B cell (primary cell): ENCODE data around the gene MIF. TPM values are rescaled to one million over a fixed set of nuclear protein-coding genes. Genes with fewer than 3 reads are reported as not detected.

ENCODE experiments used
- ATAC-seq: fragments of 200-7000 bp; cut with Tn5 transposase; one replicate; pipeline ENCODE4 v1.10.0; 2021; ENCODE audit warnings: low read depth, mild to moderate bottlenecking, moderate number of reproducible peaks, moderate library complexity
- CTCF ChIA-PET: fragments of 350-600 bp; sonication (Branson Sonifier 250); formaldehyde crosslinking; loops from one replicate; lab custom pipeline; 2021; ENCODE audit warnings: antibody characterized with exemption, inconsistent platforms; lab: Charles Lee
- POLR2A ChIA-PET: fragments of 350-600 bp; sonication (Branson Sonifier 250); formaldehyde crosslinking; loops from one replicate; lab custom pipeline; 2021; ENCODE audit warnings: antibody characterized with exemption; lab: Charles Lee
- DNase-seq: peaks from one replicate; pipeline ENCODE4 v3.0.0; 2013
- H2AFZ ChIP-seq: 2 replicates; pipeline ENCODE4 v1.6.1; 2012; ENCODE audit warnings: mild to moderate bottlenecking, low read depth, low read length; ENCODE audit not compliant: insufficient read depth, poor library complexity, severe bottlenecking
- H3K27ac ChIP-seq, 2 donors: 1 replicate in 1 of 2; 2 replicates in 1 of 2; pipeline ENCODE4 v1.5.1; 2012 to 2013; ENCODE audit warnings: low read length in 2 of 2, mild to moderate bottlenecking in 2 of 2, moderate library complexity in 1 of 2
- H3K27me3 ChIP-seq, 4 experiments: fragments of 200-600 bp in 1 of 4; sonication (generic) in 1 of 4; replicated peaks in 1 of 4; 1 replicate in 2 of 4; 2 replicates in 2 of 4; pipeline versions ENCODE4 v1.6.1 to v1.7.0; 2013 to 2016; ENCODE audit warnings: low read length in 3 of 4, mild to moderate bottlenecking in 2 of 4, mixed read lengths in 1 of 4, moderate library complexity in 1 of 4; ENCODE audit not compliant: insufficient read depth in 4 of 4, control insufficient read depth in 3 of 4; ENCODE audit errors: control extremely low read depth in 1 of 4
- H3K36me3 ChIP-seq, 2 experiments: replicated peaks in 1 of 2; 1 replicate in 1 of 2; 2 replicates in 1 of 2; pipeline versions ENCODE4 v1.6.1 to v1.7.1; 2013; ENCODE audit warnings: low read length in 1 of 2; ENCODE audit not compliant: insufficient read depth in 2 of 2, control insufficient read depth in 1 of 2; ENCODE audit errors: control extremely low read depth in 1 of 2, extremely low read depth in 1 of 2
- H3K4me1 ChIP-seq, 2 donors: fragments of 200-600 bp in 1 of 2; sonication (generic) in 1 of 2; 1 replicate in 1 of 2; 2 replicates in 1 of 2; pipeline versions ENCODE4 v1.5.1 to v1.6.1; 2013 to 2017; ENCODE audit warnings: low read length in 2 of 2; ENCODE audit not compliant: control insufficient read depth in 2 of 2, insufficient read depth in 2 of 2
- H3K4me2 ChIP-seq: replicated peaks from 2 replicates; pipeline ENCODE3; 2012; ENCODE audit warnings: mild to moderate bottlenecking, low read depth, low read length; ENCODE audit not compliant: poor library complexity, severe bottlenecking
- H3K4me3 ChIP-seq, 5 experiments: fragments of 200-600 bp in 1 of 5; sonication (generic) in 1 of 5; 1 replicate in 3 of 5; 2 replicates in 2 of 5; pipeline versions ENCODE4 v1.5.1 to v1.7.0; 2011 to 2016; ENCODE audit warnings: low read length in 4 of 5, mild to moderate bottlenecking in 4 of 5, low read depth in 2 of 5, control low read depth in 1 of 5, moderate library complexity in 1 of 5; ENCODE audit not compliant: insufficient read depth in 1 of 5; ENCODE audit errors: control extremely low read depth in 1 of 5, extremely low read depth in 1 of 5
- H3K79me2 ChIP-seq: fragments of 200-600 bp; sonication (generic); one replicate; pipeline ENCODE4 v1.6.0; 2016; ENCODE audit warnings: low read length; ENCODE audit not compliant: control insufficient read depth, insufficient read depth
- H3K9ac ChIP-seq: fragments of 200-600 bp; sonication (generic); 2 replicates; pipeline ENCODE4 v1.6.1; 2017; ENCODE audit warnings: mild to moderate bottlenecking, low read length, moderate library complexity
- H3K9me3 ChIP-seq, 3 donors: one replicate each; pipeline versions ENCODE4 v1.6.1 to v1.7.1; 2013; ENCODE audit warnings: low read length in 2 of 3; ENCODE audit not compliant: control insufficient read depth in 2 of 3, insufficient read depth in 1 of 3; ENCODE audit errors: control extremely low read depth in 1 of 3
- H4K20me1 ChIP-seq: 2 replicates; pipeline ENCODE4 v1.6.0; 2012; ENCODE audit warnings: mild to moderate bottlenecking, low read length; ENCODE audit not compliant: insufficient read depth, control insufficient read depth, poor library complexity, severe bottlenecking
- H3K27ac Mint-ChIP-seq: one replicate; pipeline ENCODE4 v1.8.0; 2021; ENCODE audit warnings: mixed read lengths
- H3K27me3 Mint-ChIP-seq: one replicate; pipeline ENCODE4 v1.8.0; 2021; ENCODE audit warnings: mixed read lengths
- H3K4me1 Mint-ChIP-seq: one replicate; pipeline ENCODE4 v1.8.0; 2021; ENCODE audit warnings: mixed read lengths
- H3K4me3 Mint-ChIP-seq: one replicate; pipeline ENCODE4 v1.8.0; 2021; ENCODE audit warnings: mixed read lengths
- H3K9me3 Mint-ChIP-seq: one replicate; pipeline ENCODE4 v1.8.0; 2022; ENCODE audit warnings: mixed read lengths; ENCODE audit not compliant: insufficient read depth
- CTCF ChIP-seq: fragments of 200-600 bp; IDR thresholded peaks from one replicate; pipeline ENCODE4 v1.8.0; 2022; ENCODE audit warnings: antibody characterized with exemption, mild to moderate bottlenecking
- EZH2 ChIP-seq: IDR thresholded peaks from 2 replicates; pipeline ENCODE4 v1.6.1; 2012; ENCODE audit warnings: borderline replicate concordance, low read depth, mild to moderate bottlenecking, moderate library complexity, low read length; ENCODE audit not compliant: insufficient read depth, poor library complexity, severe bottlenecking
- WGBS: methylation state at CpG from one replicate; pipeline ENCODE4 v1.1.5; 2013; ENCODE audit warnings: missing lambda C conversion rate; ENCODE audit not compliant: insufficient coverage; 5-methylcytosine and 5-hydroxymethylcytosine counted together
- intact Hi-C: fragments of 100-400 bp; cut with micrococcal nuclease; formaldehyde crosslinking; loops from one replicate; pipeline ENCODE4 v1.10.0; 2022
- polyA plus RNA-seq: library from polyadenylated mRNA; depleted of rRNA; stranded (reverse); fragments of >200 nt; gene quantifications from 2 replicates; pipeline ENCODE4 v1.2.3, GENCODE V29; 2012
- total RNA-seq, 2 donors: library from RNA; stranded (reverse); fragments of 120-200 nt in 1 of 2; gene quantifications; 1 replicate in 1 of 2; 2 replicates in 1 of 2; pipeline versions ENCODE4 v1.2.3 to v1.2.4, GENCODE V29; 2013 to 2022

MIF gene
- total and polyA plus RNA-seq, 2 donors (not counting 1 experiment from before 2014, with no cell fraction given): 143 to 272 TPM

GRCh38 chr22:23875801-23876200 is 18.4 kb upstream of the MIF start:
- Histone ChIP-seq H3K4me2 (no peak overlapping the region), H2AFZ (no peak overlapping the region), H3K4me1 (no peaks in the 10 kb centered on the region), H4K20me1 (no peaks in the 10 kb centered on the region), H3K36me3 (peaks cover 0 to 39% of the 10 kb centered on the region in 2 experiments), H3K9me3 (no peaks in the 10 kb centered on the region), H3K27ac (no peak overlapping the region), H3K9ac (no peak overlapping the region), H3K4me3 (no peak overlapping the region), H3K27me3 (no peaks in the 10 kb centered on the region), H3K79me2 (no peaks in the 10 kb centered on the region)
- Mint-ChIP-seq H3K4me3 (no peak overlapping the region), H3K9me3 (no peaks in the 10 kb centered on the region), H3K4me1 (no peaks in the 10 kb centered on the region), H3K27ac (no peak overlapping the region), H3K27me3 (no peaks in the 10 kb centered on the region)
- no peak for DNase-seq
- intact Hi-C loops: no loop called here
- 95% methylated on average over 2 of the region's 2 CpGs for WGBS
- ATAC-seq: no peak
- no peak for TF ChIP-seq CTCF
- no peak for TF ChIP-seq EZH2
- CTCF ChIA-PET: interaction anchor here (1.4 kb wide), 1 partner anchor 10 kb away, joined by 3 read pairs; no protein-coding TSS in a partner anchor
- POLR2A ChIA-PET: no interaction called here

GRCh38 chr22:23877566-23877965 is 16.6 kb upstream of the MIF start:
- 97% methylated on average over 8 of the region's 8 CpGs for WGBS
- Histone ChIP-seq H4K20me1 (no peaks in the 10 kb centered on the region), H3K36me3 (peaks cover 0 to 40% of the 10 kb centered on the region in 2 experiments), H3K4me1 (no peaks in the 10 kb centered on the region), H3K4me3 (no peak overlapping the region), H3K27ac (no peak overlapping the region), H3K4me2 (no peak overlapping the region), H2AFZ (no peak overlapping the region), H3K79me2 (no peaks in the 10 kb centered on the region), H3K27me3 (no peaks in the 10 kb centered on the region), H3K9me3 (no peaks in the 10 kb centered on the region), H3K9ac (no peak overlapping the region)
- TF ChIP-seq CTCF (no peak), EZH2 (no peak)
- no peak for DNase-seq
- no peak overlapping the region for H3K4me3 Mint-ChIP-seq
- no peaks in the 10 kb centered on the region for H3K9me3 Mint-ChIP-seq
- no peaks in the 10 kb centered on the region for H3K27me3 Mint-ChIP-seq
- ChIA-PET POLR2A (no interaction called here), CTCF (no interaction called here)
- no peak overlapping the region for H3K27ac Mint-ChIP-seq
- intact Hi-C loops: no loop called here
- no peak for ATAC-seq
- no peaks in the 10 kb centered on the region for H3K4me1 Mint-ChIP-seq
